ENCODE results near the gene SERPINA4.

DNA sequence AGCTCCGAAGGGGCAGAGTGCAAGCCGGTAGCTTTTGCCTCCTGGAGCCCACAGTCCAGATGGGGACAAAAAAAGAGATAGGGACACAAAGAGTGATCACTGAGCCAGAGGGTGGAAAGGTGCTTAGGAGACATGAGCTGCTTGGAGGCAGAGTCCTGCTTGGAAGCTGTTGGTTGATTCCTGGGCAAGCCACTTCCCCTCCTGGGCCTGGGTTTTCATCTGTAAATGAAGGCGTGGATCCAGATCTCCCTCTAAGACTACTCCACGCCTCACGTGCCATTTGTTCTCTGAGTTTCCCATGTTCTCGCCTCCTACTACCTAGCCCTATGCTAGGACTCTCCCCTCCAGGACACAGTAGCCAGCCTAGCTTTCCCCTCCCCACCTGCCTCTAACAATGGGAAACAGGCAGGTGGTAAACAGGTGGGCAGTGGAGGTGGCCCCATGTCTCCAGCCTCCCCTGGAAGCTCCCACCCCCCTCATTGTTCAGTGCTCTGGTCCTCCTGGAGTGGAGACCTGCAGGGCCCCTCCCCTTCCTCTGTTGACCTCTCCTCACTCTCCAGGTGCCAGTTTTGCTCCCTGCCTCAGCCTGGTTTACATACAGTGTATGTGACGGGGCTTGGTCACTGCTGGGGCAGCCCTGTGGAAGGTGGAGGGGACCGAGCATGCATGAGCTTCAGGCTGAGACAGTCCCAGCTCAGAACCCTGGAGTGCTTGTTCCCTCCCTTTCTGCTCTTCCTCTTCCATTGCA lies 54.8 kb downstream of the SERPINA4 start:
- TF ChIP-seq GATA3 (IDR thresholded peaks at IDR 0.05; ENCODE audit: low read depth, low read length) (no peak), GATA2 (IDR thresholded peaks at IDR 0.05; ENCODE audit: low read depth, low read length) (no peak)
